22Rv1 (cell line): ENCODE results near the gene NCOA1.

Experiments used
- H3K27ac ChIP-seq: fragments of 450-650 bp; 2 replicates; pipeline ENCODE4 v1.5.1; 2017
- CTCF ChIP-seq: fragments of 450-650 bp; IDR thresholded peaks from 2 replicates; pipeline ENCODE4 v1.5.1; 2017; ENCODE audit warnings: mild to moderate bottlenecking
- ZFX ChIP-seq: fragments of 450-650 bp; IDR thresholded peaks from 2 replicates; pipeline ENCODE4 v1.6.1; 2017; ENCODE audit warnings: antibody characterized with exemption, borderline replicate concordance

NCOA1 gene

GRCh38 chr2:24632172-24632571 is 141.1 kb downstream of the NCOA1 start:
- TF ChIP-seq CTCF, result no peak
- TF ChIP-seq ZFX, result no peak
- no peak overlapping the region for H3K27ac ChIP-seq

GRCh38 chr2:24635181-24635580 is 144.1 kb downstream of the NCOA1 start:
- H3K27ac ChIP-seq, result no peak overlapping the region
- TF ChIP-seq ZFX, result no peak
- no peak for TF ChIP-seq CTCF

GRCh38 chr2:24638568-24638967 is 147.5 kb downstream of the NCOA1 start:
- H3K27ac ChIP-seq, result no peak overlapping the region
- no peak for TF ChIP-seq ZFX

GRCh38 chr2:24642351-24642750 is 151.3 kb downstream of the NCOA1 start:
- H3K27ac ChIP-seq, result no peak overlapping the region
- no peak for TF ChIP-seq ZFX
- no peak for TF ChIP-seq CTCF

GRCh38 chr2:24643051-24643450 is 152.0 kb downstream of the NCOA1 start:
- TF ChIP-seq ZFX (no peak), CTCF (no peak)
- no peak overlapping the region for H3K27ac ChIP-seq

GRCh38 chr2:24644032-24644431 is 153.0 kb downstream of the NCOA1 start:
- TF ChIP-seq CTCF (no peak), ZFX (no peak)

GRCh38 chr2:24650997-24651642 is 160.1 kb downstream of the NCOA1 start:
- H3K27ac ChIP-seq, result no peak overlapping the region
- TF ChIP-seq CTCF (no peak), ZFX (no peak)

More at GRCh38 chr2:24644032-24644431, 153.0 kb downstream of the NCOA1 start:
- H3K27ac ChIP-seq, result no peak overlapping the region

- no peak for TF ChIP-seq ZFX
- H3K27ac ChIP-seq, result no peak overlapping the region
Measured at GRCh38 chr2:24651643-24652003, 160.6 kb downstream of the NCOA1 start.
